ENCODE measurements around the gene GOLGA8J.
"Not testable (repeated sequence)": the region's sequence is repeated elsewhere in the genome, so short reads cannot be mapped to it uniquely, and the experiment has no call there.

Gene GOLGA8J

GRCh38 chr15:30082655-30083054 lies at the start of gene GOLGA8J:
GOLGA8J (plus strand) TSS chr15:30082955; CDS start chr15:30083053, 98 bp downstream.
- not testable (repeated sequence) for H3K9ac ChIP-seq (ENCODE audit: low read depth, low read length); H3K9me3 ChIP-seq (ENCODE audit: control insufficient read depth, insufficient read depth, low read length); H3K36me3 ChIP-seq (ENCODE audit: insufficient read depth, low read length); H3K4me1 ChIP-seq (ENCODE audit: insufficient read depth, low read length)

GRCh38 chr15:30033211-30033610 lies 49.5 kb upstream of the GOLGA8J start:
- Histone ChIP-seq H3K9me3 (ENCODE audit: control insufficient read depth, insufficient read depth, low read length) (no peaks in the 10 kb centered on the region), H3K4me1 (ENCODE audit: insufficient read depth, low read length) (no peaks in the 10 kb centered on the region), H3K9ac (ENCODE audit: low read depth, low read length) (no peak overlapping the region), H3K36me3 (ENCODE audit: insufficient read depth, low read length) (no peaks in the 10 kb centered on the region)

- Histone ChIP-seq H3K36me3 (ENCODE audit: insufficient read depth, low read length) (no peaks in the 10 kb centered on the region), H3K4me1 (ENCODE audit: insufficient read depth, low read length) (no peaks in the 10 kb centered on the region), H3K9ac (ENCODE audit: low read depth, low read length) (no peak overlapping the region), H3K9me3 (ENCODE audit: control insufficient read depth, insufficient read depth, low read length) (no peaks in the 10 kb centered on the region)
Measured at GRCh38 chr15:30033763-30034162, 49.0 kb upstream of the GOLGA8J start.

GRCh38 chr15:30036036-30036703 lies 46.6 kb upstream of the GOLGA8J start:
- no peaks in the 10 kb centered on the region for H3K4me1 ChIP-seq (ENCODE audit: insufficient read depth, low read length)
- no peaks in the 10 kb centered on the region for H3K9me3 ChIP-seq (ENCODE audit: control insufficient read depth, insufficient read depth, low read length)
- no peak overlapping the region for H3K9ac ChIP-seq (ENCODE audit: low read depth, low read length)
- no peaks in the 10 kb centered on the region for H3K36me3 ChIP-seq (ENCODE audit: insufficient read depth, low read length)

GRCh38 chr15:30038667-30039523 lies 43.9 kb upstream of the GOLGA8J start:
- H3K9me3 ChIP-seq (ENCODE audit: control insufficient read depth, insufficient read depth, low read length) = no peaks in the 10 kb centered on the region
- H3K9ac ChIP-seq (ENCODE audit: low read depth, low read length) = no peak overlapping the region
- no peaks in the 10 kb centered on the region for H3K36me3 ChIP-seq (ENCODE audit: insufficient read depth, low read length)
- no peaks in the 10 kb centered on the region for H3K4me1 ChIP-seq (ENCODE audit: insufficient read depth, low read length)

- Histone ChIP-seq H3K9me3 (ENCODE audit: control insufficient read depth, insufficient read depth, low read length) (no peaks in the 10 kb centered on the region), H3K9ac (ENCODE audit: low read depth, low read length) (no peak overlapping the region), H3K36me3 (ENCODE audit: insufficient read depth, low read length) (no peaks in the 10 kb centered on the region), H3K4me1 (ENCODE audit: insufficient read depth, low read length) (no peaks in the 10 kb centered on the region)
Measured at GRCh38 chr15:30041868-30042267, 40.9 kb upstream of the GOLGA8J start.

GRCh38 chr15:30042556-30042955 lies 40.2 kb upstream of the GOLGA8J start:
- Histone ChIP-seq H3K4me1 (ENCODE audit: insufficient read depth, low read length) (no peaks in the 10 kb centered on the region), H3K9ac (ENCODE audit: low read depth, low read length) (no peak overlapping the region), H3K36me3 (ENCODE audit: insufficient read depth, low read length) (no peaks in the 10 kb centered on the region), H3K9me3 (ENCODE audit: control insufficient read depth, insufficient read depth, low read length) (no peaks in the 10 kb centered on the region)

- Histone ChIP-seq H3K36me3 (ENCODE audit: insufficient read depth, low read length) (no peaks in the 10 kb centered on the region), H3K9me3 (ENCODE audit: control insufficient read depth, insufficient read depth, low read length) (no peaks in the 10 kb centered on the region), H3K4me1 (ENCODE audit: insufficient read depth, low read length) (no peaks in the 10 kb centered on the region), H3K9ac (ENCODE audit: low read depth, low read length) (no peak overlapping the region)
Measured at GRCh38 chr15:30043211-30043655, 39.5 kb upstream of the GOLGA8J start.

- H3K9me3 ChIP-seq (ENCODE audit: control insufficient read depth, insufficient read depth, low read length) = no peaks in the 10 kb centered on the region
- H3K4me1 ChIP-seq (ENCODE audit: insufficient read depth, low read length) = no peaks in the 10 kb centered on the region
- no peaks in the 10 kb centered on the region for H3K36me3 ChIP-seq (ENCODE audit: insufficient read depth, low read length)
- no peak overlapping the region for H3K9ac ChIP-seq (ENCODE audit: low read depth, low read length)
Measured at GRCh38 chr15:30044377-30044776, 38.4 kb upstream of the GOLGA8J start.

GRCh38 chr15:30044826-30045225 lies 37.9 kb upstream of the GOLGA8J start:
- not testable (repeated sequence) for H3K9me3 ChIP-seq (ENCODE audit: control insufficient read depth, insufficient read depth, low read length); H3K9ac ChIP-seq (ENCODE audit: low read depth, low read length); H3K36me3 ChIP-seq (ENCODE audit: insufficient read depth, low read length); H3K4me1 ChIP-seq (ENCODE audit: insufficient read depth, low read length)

- not testable (repeated sequence) for H3K9ac ChIP-seq (ENCODE audit: low read depth, low read length); H3K9me3 ChIP-seq (ENCODE audit: control insufficient read depth, insufficient read depth, low read length); H3K4me1 ChIP-seq (ENCODE audit: insufficient read depth, low read length); H3K36me3 ChIP-seq (ENCODE audit: insufficient read depth, low read length)
Measured at GRCh38 chr15:30045248-30046041, 37.3 kb upstream of the GOLGA8J start.

- H3K9me3 ChIP-seq (ENCODE audit: control insufficient read depth, insufficient read depth, low read length) = no peaks in the 10 kb centered on the region
- H3K4me1 ChIP-seq (ENCODE audit: insufficient read depth, low read length) = no peaks in the 10 kb centered on the region
- H3K9ac ChIP-seq (ENCODE audit: low read depth, low read length) = no peak overlapping the region
- no peaks in the 10 kb centered on the region for H3K36me3 ChIP-seq (ENCODE audit: insufficient read depth, low read length)
Measured at GRCh38 chr15:30046430-30046829, 36.3 kb upstream of the GOLGA8J start.

GRCh38 chr15:30055604-30056003 lies 27.2 kb upstream of the GOLGA8J start:
- Histone ChIP-seq H3K4me1 (ENCODE audit: insufficient read depth, low read length) (no peaks in the 10 kb centered on the region), H3K9me3 (ENCODE audit: control insufficient read depth, insufficient read depth, low read length) (no peaks in the 10 kb centered on the region), H3K36me3 (ENCODE audit: insufficient read depth, low read length) (no peaks in the 10 kb centered on the region), H3K9ac (ENCODE audit: low read depth, low read length) (no peak overlapping the region)

GRCh38 chr15:30056166-30056565 lies 26.6 kb upstream of the GOLGA8J start:
- Histone ChIP-seq H3K36me3 (ENCODE audit: insufficient read depth, low read length) (no peaks in the 10 kb centered on the region), H3K9ac (ENCODE audit: low read depth, low read length) (no peak overlapping the region), H3K4me1 (ENCODE audit: insufficient read depth, low read length) (no peaks in the 10 kb centered on the region), H3K9me3 (ENCODE audit: control insufficient read depth, insufficient read depth, low read length) (no peaks in the 10 kb centered on the region)

All from ES-I3 (cell line).